ENCODE results near the gene ANKS3. TPM values are rescaled to one million over a fixed set of nuclear protein-coding genes. Genes with fewer than 3 reads are reported as not detected.

Gene ANKS3
- total RNA-seq, 1 experiment from 2014 or later, result 22.6 TPM

DNA sequence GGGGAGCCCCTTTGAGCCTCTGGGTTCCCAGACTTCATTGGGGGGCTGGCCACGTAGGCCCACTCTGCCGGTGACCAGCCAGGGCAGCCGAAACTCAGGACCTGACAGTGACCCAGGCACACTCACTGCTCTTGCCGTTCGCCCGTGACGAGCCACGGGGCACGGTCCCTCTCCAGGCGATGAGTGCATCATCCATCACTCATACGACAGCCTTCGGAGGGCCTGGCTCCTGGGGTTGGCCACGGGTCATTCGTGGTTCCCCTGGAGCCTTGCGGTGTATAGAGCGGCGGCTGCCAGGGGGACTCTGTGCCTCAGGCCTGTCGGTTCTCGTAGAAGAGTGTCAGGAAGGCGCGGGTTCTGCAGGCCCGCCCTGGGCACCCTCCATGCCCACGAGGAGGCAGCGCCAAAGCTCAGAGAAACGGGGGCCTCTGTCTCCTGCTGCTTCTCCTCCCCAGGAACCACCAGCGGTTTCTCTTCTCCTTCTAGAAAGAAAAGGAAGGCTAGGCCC is 51.9 kb downstream of the ANKS3 start:
- POLR2A ChIA-PET (ENCODE audit: unreplicated experiment), result no interaction called here
- intact Hi-C loops (cut with micrococcal nuclease), result no loop called here
- TF ChIP-seq, protein P1, sequence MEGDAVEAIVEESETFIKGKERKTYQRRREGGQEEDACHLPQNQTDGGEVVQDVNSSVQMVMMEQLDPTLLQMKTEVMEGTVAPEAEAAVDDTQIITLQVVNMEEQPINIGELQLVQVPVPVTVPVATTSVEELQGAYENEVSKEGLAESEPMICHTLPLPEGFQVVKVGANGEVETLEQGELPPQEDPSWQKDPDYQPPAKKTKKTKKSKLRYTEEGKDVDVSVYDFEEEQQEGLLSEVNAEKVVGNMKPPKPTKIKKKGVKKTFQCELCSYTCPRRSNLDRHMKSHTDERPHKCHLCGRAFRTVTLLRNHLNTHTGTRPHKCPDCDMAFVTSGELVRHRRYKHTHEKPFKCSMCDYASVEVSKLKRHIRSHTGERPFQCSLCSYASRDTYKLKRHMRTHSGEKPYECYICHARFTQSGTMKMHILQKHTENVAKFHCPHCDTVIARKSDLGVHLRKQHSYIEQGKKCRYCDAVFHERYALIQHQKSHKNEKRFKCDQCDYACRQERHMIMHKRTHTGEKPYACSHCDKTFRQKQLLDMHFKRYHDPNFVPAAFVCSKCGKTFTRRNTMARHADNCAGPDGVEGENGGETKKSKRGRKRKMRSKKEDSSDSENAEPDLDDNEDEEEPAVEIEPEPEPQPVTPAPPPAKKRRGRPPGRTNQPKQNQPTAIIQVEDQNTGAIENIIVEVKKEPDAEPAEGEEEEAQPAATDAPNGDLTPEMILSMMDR (conservative IDR thresholded peaks at IDR 0.05; ENCODE audit: low read depth, low read length), result no peak
- TF ChIP-seq EZH2 (IDR thresholded peaks at IDR 0.05; ENCODE audit: low read length, unreplicated experiment), result no peak
- TF ChIP-seq EZH2phosphoT487 (IDR thresholded peaks at IDR 0.05; ENCODE audit: borderline replicate concordance, low read length), result no peak
- no peaks in the 10 kb centered on the region for H3K9me3 ChIP-seq (ENCODE audit: low read length)
- no peak overlapping the region for H3K9ac ChIP-seq (ENCODE audit: low read length)
- H4K20me1 ChIP-seq (ENCODE audit: low read length), result no peaks in the 10 kb centered on the region
- peaks cover 20% of the 10 kb centered on the region for H3K4me1 ChIP-seq (ENCODE audit: insufficient read depth, low read length)
- BruUV-seq (replicated peaks), result no TSS peak
- no peaks in the 10 kb centered on the region for H3K27me3 ChIP-seq (ENCODE audit: low read length)
- no peaks in the 10 kb centered on the region for H3F3A ChIP-seq (ENCODE audit: low read length, unreplicated experiment)
- no peaks in the 10 kb centered on the region for H3K9me2 ChIP-seq (replicated peaks; ENCODE audit: low read length)
- no peak overlapping the region for H3K4me2 ChIP-seq (ENCODE audit: low read length)
- no peaks in the 10 kb centered on the region for H3K79me2 ChIP-seq (ENCODE audit: low read length)
- no peak overlapping the region for H3K4me3 ChIP-seq (ENCODE audit: low read length)
- no peak overlapping the region for H2AFZ ChIP-seq (ENCODE audit: low read length)
- CTCF ChIA-PET, result no interaction called here
- no peaks in the 10 kb centered on the region for H3K36me3 ChIP-seq (ENCODE audit: low read depth, low read length)
- ATAC-seq, result no peak
- H3K27ac ChIP-seq (ENCODE audit: low read length), result no peak overlapping the region
- no peak for DNase-seq

DNA sequence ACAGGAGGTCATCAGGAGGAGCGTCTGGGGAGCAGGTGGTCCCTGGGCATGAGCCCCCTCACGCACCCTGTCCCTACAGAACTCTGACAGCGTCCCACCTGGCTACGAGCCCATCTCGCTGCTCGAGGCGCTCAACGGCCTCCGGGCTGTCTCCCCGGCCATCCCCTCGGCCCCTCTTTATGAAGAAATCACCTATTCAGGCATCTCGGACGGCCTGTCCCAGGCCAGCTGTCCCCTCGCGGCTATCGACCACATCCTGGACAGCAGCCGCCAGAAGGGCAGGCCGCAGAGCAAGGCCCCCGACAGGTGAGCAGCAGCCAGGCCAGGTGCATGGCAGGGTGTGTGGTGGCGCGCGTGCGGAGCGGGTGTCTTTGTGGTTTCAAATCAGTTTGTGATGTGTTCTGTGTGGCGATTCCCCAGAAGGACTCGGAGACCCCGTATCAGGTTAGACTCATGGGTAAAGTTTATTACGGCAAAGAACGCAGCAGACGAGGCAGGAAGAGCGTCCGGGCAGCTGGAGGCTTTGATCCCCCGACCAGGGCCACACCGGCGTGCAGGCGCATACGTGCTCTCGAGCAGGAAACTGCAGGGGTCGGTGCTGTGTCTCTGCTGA is 52.5 kb downstream of the ANKS3 start:
- H3K27me3 ChIP-seq (ENCODE audit: low read length), result no peaks in the 10 kb centered on the region
- no peak for TF ChIP-seq EZH2 (IDR thresholded peaks at IDR 0.05; ENCODE audit: low read length, unreplicated experiment)
- TF ChIP-seq EZH2phosphoT487 (IDR thresholded peaks at IDR 0.05; ENCODE audit: borderline replicate concordance, low read length), result no peak
- TF ChIP-seq, protein P1 (conservative IDR thresholded peaks at IDR 0.05; ENCODE audit: low read depth, low read length), result no peak
- CTCF ChIA-PET, result no interaction called here
- H3K36me3 ChIP-seq (ENCODE audit: low read depth, low read length), result no peaks in the 10 kb centered on the region
- H3K4me1 ChIP-seq (ENCODE audit: insufficient read depth, low read length), result peaks cover 20% of the 10 kb centered on the region
- POLR2A ChIA-PET (ENCODE audit: unreplicated experiment), result no interaction called here
- intact Hi-C loops (cut with micrococcal nuclease), result no loop called here
- no peaks in the 10 kb centered on the region for H3F3A ChIP-seq (ENCODE audit: low read length, unreplicated experiment)
- BruUV-seq (replicated peaks), result no TSS peak
- no peak for ATAC-seq
- no peak overlapping the region for H3K4me3 ChIP-seq (ENCODE audit: low read length)
- H3K4me2 ChIP-seq (ENCODE audit: low read length), result no peak overlapping the region
- no peak overlapping the region for H3K27ac ChIP-seq (ENCODE audit: low read length)
- H3K9me3 ChIP-seq (ENCODE audit: low read length), result no peaks in the 10 kb centered on the region
- H4K20me1 ChIP-seq (ENCODE audit: low read length), result no peaks in the 10 kb centered on the region
- no peak overlapping the region for H2AFZ ChIP-seq (ENCODE audit: low read length)
- no peaks in the 10 kb centered on the region for H3K79me2 ChIP-seq (ENCODE audit: low read length)
- no peak for DNase-seq
- H3K9me2 ChIP-seq (replicated peaks; ENCODE audit: low read length), result no peaks in the 10 kb centered on the region
- H3K9ac ChIP-seq (ENCODE audit: low read length), result no peak overlapping the region

DNA sequence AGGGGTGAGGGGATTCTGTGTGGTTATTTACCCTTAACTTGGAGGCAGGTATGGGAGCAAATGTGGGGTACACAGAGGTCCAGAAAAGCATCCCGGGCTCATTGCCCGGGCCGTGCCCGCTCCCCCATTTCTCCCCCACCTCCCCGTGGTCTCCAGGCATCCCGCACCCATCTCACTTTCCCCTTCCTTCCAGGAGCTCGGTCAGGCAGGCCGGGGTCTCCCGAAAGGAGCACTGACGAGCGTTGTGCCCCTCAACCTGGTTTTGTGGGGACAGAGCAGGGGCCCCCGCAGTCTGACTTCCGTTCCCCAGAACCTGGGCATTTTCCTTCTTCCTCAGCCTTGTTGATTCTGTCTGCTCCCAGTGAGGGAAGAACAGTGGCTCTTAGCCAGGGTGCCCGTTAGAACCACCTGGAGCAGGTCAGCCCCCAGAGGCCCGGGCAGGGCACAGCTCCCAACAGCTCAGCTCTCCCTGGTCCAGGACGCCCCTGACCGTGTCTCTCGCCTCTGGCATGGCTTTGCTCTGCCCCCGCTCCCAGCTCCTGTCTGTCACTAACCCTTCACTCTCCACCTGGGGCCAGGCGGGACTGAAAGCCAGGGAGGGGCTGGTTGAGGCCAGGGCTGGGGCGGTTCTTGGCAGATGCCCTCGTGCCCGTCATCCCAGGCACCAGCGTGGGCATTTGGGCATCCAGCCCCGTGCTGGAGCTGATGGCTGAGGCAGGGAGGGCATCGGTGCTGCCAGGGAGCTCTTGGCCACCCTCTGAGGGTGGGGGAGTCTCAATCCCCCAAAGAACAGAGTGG is 53.2 kb downstream of the ANKS3 start:
- Histone ChIP-seq H3K4me3 (ENCODE audit: low read length) (peak overlapping the region; percentile 71), H2AFZ (ENCODE audit: low read length) (peak overlapping the region; percentile 89), H3K79me2 (ENCODE audit: low read length) (no peaks in the 10 kb centered on the region), H3K36me3 (ENCODE audit: low read depth, low read length) (no peaks in the 10 kb centered on the region), H4K20me1 (ENCODE audit: low read length) (no peaks in the 10 kb centered on the region), H3F3A (ENCODE audit: low read length, unreplicated experiment) (no peaks in the 10 kb centered on the region), H3K9me2 (replicated peaks; ENCODE audit: low read length) (no peaks in the 10 kb centered on the region), H3K4me1 (ENCODE audit: insufficient read depth, low read length) (peaks cover 20% of the 10 kb centered on the region), H3K9me3 (ENCODE audit: low read length) (no peaks in the 10 kb centered on the region), H3K27me3 (ENCODE audit: low read length) (no peaks in the 10 kb centered on the region), H3K27ac (ENCODE audit: low read length) (peak overlapping the region; percentile 94), H3K9ac (ENCODE audit: low read length) (peak overlapping the region; percentile 82), H3K4me2 (ENCODE audit: low read length) (peak overlapping the region; percentile 94)
- ChIA-PET POLR2A (ENCODE audit: unreplicated experiment) (no interaction called here), CTCF (no interaction called here)
- DNase-seq (no peak), ATAC-seq (no peak)
- no peak for TF ChIP-seq EZH2 (IDR thresholded peaks at IDR 0.05; ENCODE audit: low read length, unreplicated experiment)
- no peak for TF ChIP-seq EZH2phosphoT487 (IDR thresholded peaks at IDR 0.05; ENCODE audit: borderline replicate concordance, low read length)
- TF ChIP-seq, protein P1 (conservative IDR thresholded peaks at IDR 0.05; ENCODE audit: low read depth, low read length), result no peak
- intact Hi-C loops (cut with micrococcal nuclease), result no loop called here
- BruUV-seq (replicated peaks), result TSS peak; percentile 38

All from PC-3 (cell line).